Measurements from ENCODE around the gene PRPH2. TPM values are rescaled to one million over a fixed set of nuclear protein-coding genes. Genes with fewer than 3 reads are reported as not detected.

The PRPH2 gene
- total and polyA plus RNA-seq, 10 of the 15 experiments (the other 5 are each of a cell fraction or from before 2014, with no cell fraction given): 0.08 TPM; not detected in 9

GRCh38 chr6:42698217-42698616, 24.2 kb downstream of the PRPH2 start:
- no peak overlapping the region for H3K4me3 ChIP-seq
- no peaks in the 10 kb centered on the region for H3K4me1 ChIP-seq (ENCODE audit: control insufficient read depth, insufficient read depth, low read length)
- no peaks in the 10 kb centered on the region for H3K79me2 ChIP-seq (ENCODE audit: control insufficient read depth, insufficient read depth, low read length)
- FAIRE-seq (no peak), DNase-seq (ENCODE audit: low read depth, low spot score) (no peak), ATAC-seq (no peak)
- ChIA-PET RAD21 (ENCODE audit: unreplicated experiment) (no interaction called here), POLR2A (no interaction called here), CTCF (interaction anchor here (1.3 kb wide), 1 partner anchor 28 kb away, joined by 3 read pairs; no protein-coding TSS in a partner anchor), SMC1A (ENCODE audit: uncharacterized antibody, unreplicated experiment) (no interaction called here)
- in situ Hi-C loops (cut with MboI) (no loop called here), intact Hi-C loops (cut with micrococcal nuclease; ENCODE audit: unreplicated experiment) (no loop called here)
- no peak overlapping the region for H3K9ac ChIP-seq (ENCODE audit: control insufficient read depth, insufficient read depth, low read length)
- no TSS peak for BruUV-seq (replicated peaks)
- H4K20me1 ChIP-seq (ENCODE audit: control insufficient read depth, insufficient read depth): no peaks in the 10 kb centered on the region
- no peaks in the 10 kb centered on the region for H3K9me3 ChIP-seq (replicated peaks; ENCODE audit: control insufficient read depth, insufficient read depth, low read length)
- no peak overlapping the region for H3K4me2 ChIP-seq (ENCODE audit: control insufficient read depth, insufficient read depth)
- 88% methylated on average over 13 of the region's 13 CpGs for WGBS (ENCODE audit: insufficient coverage, insufficient replicate concordance, low lambda C conversion rate, missing lambda C conversion rate)
- H3K27ac ChIP-seq (ENCODE audit: control insufficient read depth, insufficient read depth): no peak overlapping the region
- TF ChIP-seq NR2C1 (IDR thresholded peaks at IDR 0.05): no peak
- no peak for TF ChIP-seq RFX5 (IDR thresholded peaks at IDR 0.05; ENCODE audit: low read depth, low read length)
- no peak for TF ChIP-seq RAD51 (IDR thresholded peaks at IDR 0.05)
- no peak for TF ChIP-seq EZH2 (IDR thresholded peaks at IDR 0.05; ENCODE audit: borderline replicate concordance, control insufficient read depth, low read depth, low read length)
- TF ChIP-seq E4F1 (IDR thresholded peaks at IDR 0.05; ENCODE audit: borderline replicate concordance, partially characterized antibody): no peak
- TF ChIP-seq CEBPB (IDR thresholded peaks at IDR 0.05; ENCODE audit: borderline replicate concordance in 1 of 2, low read depth in 2 of 2, low read length in 2 of 2): no peak
- no peak for TF ChIP-seq SMARCA5 (IDR thresholded peaks at IDR 0.05)
- TF ChIP-seq, protein P1, sequence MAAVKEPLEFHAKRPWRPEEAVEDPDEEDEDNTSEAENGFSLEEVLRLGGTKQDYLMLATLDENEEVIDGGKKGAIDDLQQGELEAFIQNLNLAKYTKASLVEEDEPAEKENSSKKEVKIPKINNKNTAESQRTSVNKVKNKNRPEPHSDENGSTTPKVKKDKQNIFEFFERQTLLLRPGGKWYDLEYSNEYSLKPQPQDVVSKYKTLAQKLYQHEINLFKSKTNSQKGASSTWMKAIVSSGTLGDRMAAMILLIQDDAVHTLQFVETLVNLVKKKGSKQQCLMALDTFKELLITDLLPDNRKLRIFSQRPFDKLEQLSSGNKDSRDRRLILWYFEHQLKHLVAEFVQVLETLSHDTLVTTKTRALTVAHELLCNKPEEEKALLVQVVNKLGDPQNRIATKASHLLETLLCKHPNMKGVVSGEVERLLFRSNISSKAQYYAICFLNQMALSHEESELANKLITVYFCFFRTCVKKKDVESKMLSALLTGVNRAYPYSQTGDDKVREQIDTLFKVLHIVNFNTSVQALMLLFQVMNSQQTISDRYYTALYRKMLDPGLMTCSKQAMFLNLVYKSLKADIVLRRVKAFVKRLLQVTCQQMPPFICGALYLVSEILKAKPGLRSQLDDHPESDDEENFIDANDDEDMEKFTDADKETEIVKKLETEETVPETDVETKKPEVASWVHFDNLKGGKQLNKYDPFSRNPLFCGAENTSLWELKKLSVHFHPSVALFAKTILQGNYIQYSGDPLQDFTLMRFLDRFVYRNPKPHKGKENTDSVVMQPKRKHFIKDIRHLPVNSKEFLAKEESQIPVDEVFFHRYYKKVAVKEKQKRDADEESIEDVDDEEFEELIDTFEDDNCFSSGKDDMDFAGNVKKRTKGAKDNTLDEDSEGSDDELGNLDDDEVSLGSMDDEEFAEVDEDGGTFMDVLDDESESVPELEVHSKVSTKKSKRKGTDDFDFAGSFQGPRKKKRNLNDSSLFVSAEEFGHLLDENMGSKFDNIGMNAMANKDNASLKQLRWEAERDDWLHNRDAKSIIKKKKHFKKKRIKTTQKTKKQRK (IDR thresholded peaks at IDR 0.05; ENCODE audit: low read depth, low read length): no peak
- no peak for TF ChIP-seq BMI1 (IDR thresholded peaks at IDR 0.05; ENCODE audit: borderline replicate concordance)
- no peak for TF ChIP-seq MAX (IDR thresholded peaks at IDR 0.05; ENCODE audit: low read depth, low read length)
- TF ChIP-seq BHLHE40 (IDR thresholded peaks at IDR 0.05; ENCODE audit: borderline replicate concordance in 1 of 2, low read depth in 2 of 2, low read length in 1 of 2): no peak
- no peak for TF ChIP-seq SMC3 (IDR thresholded peaks at IDR 0.05; ENCODE audit: borderline replicate concordance, low read length)
- TF ChIP-seq GATAD2B (conservative IDR thresholded peaks at IDR 0.05; ENCODE audit: low read depth): no peak
- no peak for TF ChIP-seq SRF (IDR thresholded peaks at IDR 0.05; ENCODE audit: low read depth in 2 of 2, low read length in 2 of 2)
- no peak for TF ChIP-seq SUZ12 (IDR thresholded peaks at IDR 0.05; ENCODE audit: unreplicated experiment)
- no peak for TF ChIP-seq RB1 (IDR thresholded peaks at IDR 0.05; ENCODE audit: borderline replicate concordance)
- TF ChIP-seq SMAD5 (IDR thresholded peaks at IDR 0.05; ENCODE audit: low read depth): no peak
- TF ChIP-seq, protein P2, sequence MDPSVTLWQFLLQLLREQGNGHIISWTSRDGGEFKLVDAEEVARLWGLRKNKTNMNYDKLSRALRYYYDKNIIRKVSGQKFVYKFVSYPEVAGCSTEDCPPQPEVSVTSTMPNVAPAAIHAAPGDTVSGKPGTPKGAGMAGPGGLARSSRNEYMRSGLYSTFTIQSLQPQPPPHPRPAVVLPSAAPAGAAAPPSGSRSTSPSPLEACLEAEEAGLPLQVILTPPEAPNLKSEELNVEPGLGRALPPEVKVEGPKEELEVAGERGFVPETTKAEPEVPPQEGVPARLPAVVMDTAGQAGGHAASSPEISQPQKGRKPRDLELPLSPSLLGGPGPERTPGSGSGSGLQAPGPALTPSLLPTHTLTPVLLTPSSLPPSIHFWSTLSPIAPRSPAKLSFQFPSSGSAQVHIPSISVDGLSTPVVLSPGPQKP (IDR thresholded peaks at IDR 0.05; ENCODE audit: low read depth, low read length): no peak
- no peak for TF ChIP-seq NR2F1 (conservative IDR thresholded peaks at IDR 0.05)
- no peak overlapping the region for H2AFZ ChIP-seq (ENCODE audit: control insufficient read depth, low read depth, low read length)
- H3K27me3 ChIP-seq (replicated peaks in 1 of 2; ENCODE audit: control insufficient read depth in 2 of 2, insufficient read depth in 2 of 2, low read length in 1 of 2): no peaks in the 10 kb centered on the region
- peaks cover 0 to 3% of the 10 kb centered on the region in 2 experiments; a peak in 1 of 4 replicates for H3K36me3 ChIP-seq (ENCODE audit: control insufficient read depth in 2 of 2, insufficient read depth in 2 of 2, low read length in 1 of 2)

Measured in GM12878 (cell line).